Astrocyte of the hippocampus (primary cell): ENCODE results near the gene ZFP36L2.
"Not testable (repeated sequence)": the region's sequence is repeated elsewhere in the genome, so short reads cannot be mapped to it uniquely, and the experiment has no call there.

ENCODE experiments used
- DNase-seq: peaks from one replicate; pipeline ENCODE4 v3.0.0; 2011; ENCODE audit warnings: low read depth, low spot score

ZFP36L2 gene

GRCh38 chr2:43210125-43210466, 16.3 kb downstream of the ZFP36L2 start:
- no peak for DNase-seq

- DNase-seq = no peak
Measured at GRCh38 chr2:43209204-43209717, 17.1 kb downstream of the ZFP36L2 start.

GRCh38 chr2:43207553-43208300, 18.7 kb downstream of the ZFP36L2 start:
- no peak for DNase-seq

- no peak for DNase-seq
Measured at GRCh38 chr2:43206602-43207001, 19.8 kb downstream of the ZFP36L2 start.

- DNase-seq = no peak
Measured at GRCh38 chr2:43203373-43203772, 23.0 kb downstream of the ZFP36L2 start.

- no peak for DNase-seq
Measured at GRCh38 chr2:43202289-43202688, 24.1 kb downstream of the ZFP36L2 start.

- no peak for DNase-seq
Measured at GRCh38 chr2:43201497-43201896, 24.9 kb downstream of the ZFP36L2 start.

- DNase-seq = no peak
Measured at GRCh38 chr2:43201016-43201415, 25.4 kb downstream of the ZFP36L2 start.

- DNase-seq = peak; percentile 41
Measured at GRCh38 chr2:43199492-43200488, 26.6 kb downstream of the ZFP36L2 start.

- DNase-seq = no peak
Measured at GRCh38 chr2:43198263-43198662, 28.1 kb downstream of the ZFP36L2 start.

- DNase-seq = no peak
Measured at GRCh38 chr2:43197588-43197896, 28.9 kb downstream of the ZFP36L2 start.

- peak; percentile 20 for DNase-seq
Measured at GRCh38 chr2:43196768-43197587, 29.4 kb downstream of the ZFP36L2 start.

GRCh38 chr2:43194121-43194869, 32.1 kb downstream of the ZFP36L2 start:
- no peak for DNase-seq

- no peak for DNase-seq
Measured at GRCh38 chr2:43193652-43194120, 32.7 kb downstream of the ZFP36L2 start.

- no peak for DNase-seq
Measured at GRCh38 chr2:43192744-43193651, 33.4 kb downstream of the ZFP36L2 start.

GRCh38 chr2:43191947-43192516, 34.4 kb downstream of the ZFP36L2 start:
- no peak for DNase-seq

GRCh38 chr2:43190311-43191052, 35.9 kb downstream of the ZFP36L2 start:
- DNase-seq = no peak

- not testable (repeated sequence) for DNase-seq
Measured at GRCh38 chr2:43189861-43190260, 36.5 kb downstream of the ZFP36L2 start.
